Posterior vena cava (tissue), 2 donors: ENCODE results near the gene GTPBP8. TPM values are rescaled to one million over a fixed set of nuclear protein-coding genes. Genes with fewer than 3 reads are reported as not detected.
A peak's percentile ranks its signal among the peaks of the same experiment; 100 is the strongest.
"Not testable (repeated sequence)": the region's sequence is repeated elsewhere in the genome, so short reads cannot be mapped to it uniquely, and the experiment has no call there.

ENCODE experiments used
- DNase-seq: peaks from one replicate; pipeline ENCODE4 v3.0.0-alpha.2; 2020; ENCODE audit warnings: low spot score
- intact Hi-C, 2 donors: fragments of 100-400 bp; cut with DNase I; formaldehyde crosslinking; loops; one replicate each; pipeline versions ENCODE4 v1.14.1 to v1.14.2; 2022 to 2023
- total RNA-seq, 2 donors: library from RNA; stranded (reverse); fragmentation: NEBNext Ultra II Directional; extraction: Animal tissue kit (Norgen Biotek cat#: 25700); gene quantifications; one replicate each; pipeline ENCODE4 v1.2.1, GENCODE V29; 2021
- donor health status: DM: yes; HTN: yes; CAD: no.
- donor health status: DM: yes; HTN: yes; CAD: no.

The GTPBP8 gene
- total RNA-seq, 2 donors from 2014 or later = 11.1 to 15.0 TPM

GRCh38 chr3:113046186-113046965 is 55.6 kb downstream of the GTPBP8 start:
- DNase-seq, intact Hi-C loops: not testable (repeated sequence)

GRCh38 chr3:113051302-113051711 is 60.5 kb downstream of the GTPBP8 start:
- intact Hi-C loops = loop anchor here (2.0 to 10.0 kb wide), 3 partner anchors 83 to 237 kb away; partner anchors contain the start of gene BOC (in 1 of the 2)
- peak; percentile 91 for DNase-seq

Other genes with a start within 250 kb of the GTPBP8 start
- gene CD200R1L, start 144.1 kb upstream of the GTPBP8 start, total RNA-seq = not detected
- gene CD200R1, start 15.9 kb upstream of the GTPBP8 start, total RNA-seq = 1 to 10 TPM; 1.3 to 2.2 TPM
- gene BOC, start 220.6 kb downstream of the GTPBP8 start, total RNA-seq = 10 to 100 TPM; 51.6 to 86.8 TPM